NCI-H1105 treated with DMSO at 0.1 percent for 48 hours (cell line): Measurements from ENCODE around the gene SAMD5.

Source experiments
- DNase-seq: peaks from one replicate; lab custom pipeline; 2025; lab: John Stamatoyannopoulos, UW

The SAMD5 gene

DNA sequence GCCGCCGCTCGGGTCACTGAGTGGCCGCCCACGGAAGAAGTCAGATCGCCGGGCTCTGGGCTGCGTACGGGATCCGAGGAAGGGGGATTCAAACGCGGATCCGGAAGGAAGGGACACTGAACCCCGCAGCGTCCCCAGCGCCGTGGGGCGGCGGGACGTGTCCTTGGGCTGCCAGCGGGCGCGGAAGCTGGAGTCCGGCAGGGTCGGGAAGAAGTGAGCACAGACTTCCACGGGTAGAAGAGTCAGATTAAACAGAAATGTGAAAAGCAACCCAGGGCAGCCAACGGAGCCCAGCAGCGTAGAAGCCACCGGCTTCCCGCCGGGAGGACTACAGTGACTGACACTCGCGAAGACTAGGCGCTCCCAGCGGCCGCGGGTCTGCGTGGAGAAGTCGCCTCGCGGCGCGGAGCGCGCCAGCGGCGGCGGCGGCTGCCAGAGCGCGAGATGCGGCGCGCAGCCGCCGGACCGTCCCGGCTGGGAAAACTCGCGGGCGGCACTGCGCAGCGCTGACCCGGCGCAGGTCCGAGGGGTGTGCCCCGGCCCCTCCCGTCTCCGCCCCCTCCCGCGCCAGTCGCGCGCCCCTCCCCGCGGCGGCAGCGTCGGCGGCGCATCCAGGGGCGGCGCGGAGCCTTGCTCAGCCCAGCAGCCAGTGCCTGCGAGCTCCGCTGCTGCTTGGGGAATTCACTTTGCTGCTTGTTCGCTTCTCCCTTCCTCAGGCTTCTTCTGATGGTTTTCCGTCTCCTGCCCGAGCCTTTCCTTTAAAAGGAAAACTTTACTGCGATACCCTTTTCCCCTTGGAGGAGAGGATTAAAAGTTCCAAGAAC, at the start of gene SAMD5:
Gene SAMD5, plus strand, starts transcription at position 649 of the 824 bp plus-strand sequence. CDS start 239 bp downstream, outside the sequence.
- peak; percentile 29 for DNase-seq

DNA sequence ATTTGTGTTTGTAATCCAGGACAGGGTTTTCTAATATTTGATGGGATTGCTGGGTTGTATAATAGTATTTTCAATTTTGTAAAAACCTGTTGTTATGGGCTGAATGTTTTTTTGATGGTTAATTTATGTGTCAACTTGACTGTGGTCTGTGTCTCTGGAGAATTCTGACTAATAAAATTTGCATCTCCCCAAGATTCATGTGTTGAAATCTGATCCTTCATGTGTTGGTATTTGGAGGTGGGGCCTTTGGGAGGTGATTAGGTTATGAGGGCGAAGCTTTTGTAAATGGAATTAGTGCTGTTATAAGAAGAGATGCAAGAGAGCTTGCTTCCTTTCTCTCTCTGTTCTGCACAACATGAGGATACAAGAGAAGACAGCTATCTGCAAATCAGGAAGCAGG, 48.7 kb upstream of the SAMD5 start:
- no peak for DNase-seq

DNA sequence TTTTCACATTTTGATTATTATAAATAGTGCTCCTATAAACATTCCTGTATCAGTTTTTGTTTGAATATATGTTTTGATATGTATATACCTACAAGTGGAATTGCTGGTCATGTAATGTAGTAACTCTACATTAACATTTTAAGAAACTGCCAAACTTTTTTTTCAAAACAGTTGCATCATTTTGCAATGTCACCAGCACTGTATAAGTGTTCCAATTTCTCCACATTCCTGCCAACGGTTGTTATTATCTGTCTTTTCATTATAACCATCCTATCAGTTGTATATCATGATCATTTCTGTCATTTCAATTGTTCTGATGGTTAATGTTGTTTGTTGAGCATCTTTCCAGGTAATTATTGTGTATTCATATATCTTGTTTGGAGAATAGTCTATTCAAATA, 44.8 kb upstream of the SAMD5 start:
- DNase-seq = no peak

DNA sequence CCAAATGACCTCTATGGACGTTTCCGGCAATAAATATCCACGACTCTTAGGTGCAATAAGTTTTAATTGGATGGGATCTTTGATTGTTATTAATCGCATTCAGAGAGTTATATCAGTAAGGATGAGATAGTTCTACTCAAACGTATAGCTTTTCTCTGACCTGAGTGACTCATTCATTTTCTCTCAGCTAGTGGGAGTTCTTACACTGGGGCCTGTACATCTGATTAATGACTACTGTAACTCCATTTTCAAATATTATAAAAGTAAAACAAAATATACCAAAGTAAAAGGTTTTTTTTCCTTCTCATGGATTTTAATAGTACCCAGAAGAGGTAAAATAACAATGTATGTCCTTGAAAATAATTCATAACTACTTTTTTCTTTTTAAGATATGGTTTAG, 41.1 kb upstream of the SAMD5 start:
- no peak for DNase-seq

DNA sequence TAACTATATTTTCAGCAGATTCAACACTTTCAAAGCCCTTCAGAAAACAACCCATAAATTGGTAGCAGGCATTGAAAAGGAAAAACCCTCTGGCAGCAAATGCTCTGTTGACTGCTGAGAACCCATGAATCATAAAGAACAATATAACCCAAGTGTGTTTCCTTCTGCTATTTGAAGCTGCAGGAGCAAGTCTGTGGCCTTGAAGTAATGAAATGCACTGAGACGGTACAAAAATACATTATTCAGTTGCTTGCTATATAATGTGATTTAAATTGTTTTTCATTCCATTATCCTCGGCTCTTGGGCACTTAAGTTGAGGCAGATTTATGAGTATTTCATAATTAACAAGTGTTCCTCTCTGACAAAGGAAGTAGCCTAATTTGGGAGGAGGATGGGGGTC, 40.6 kb upstream of the SAMD5 start:
- DNase-seq = no peak

DNA sequence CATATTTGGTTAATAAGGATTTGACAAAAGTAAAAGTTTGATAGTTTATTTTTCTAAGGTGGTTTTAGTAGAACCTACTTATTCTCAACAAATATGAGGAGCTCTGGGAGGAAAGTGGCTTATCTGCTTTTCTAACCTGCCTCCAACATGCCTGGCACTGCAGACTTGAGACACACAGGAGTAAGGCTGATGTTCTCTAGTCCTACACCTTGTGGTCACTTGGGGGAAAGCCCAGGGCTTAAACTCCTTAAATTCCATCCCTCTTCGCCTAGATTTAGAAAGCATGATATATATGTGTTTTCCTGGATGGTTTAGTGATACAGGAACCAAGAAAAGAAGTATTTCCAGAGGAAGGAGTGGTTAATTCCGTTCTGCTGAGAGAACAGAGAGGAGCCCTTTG, 39.9 kb upstream of the SAMD5 start:
- no peak for DNase-seq

DNA sequence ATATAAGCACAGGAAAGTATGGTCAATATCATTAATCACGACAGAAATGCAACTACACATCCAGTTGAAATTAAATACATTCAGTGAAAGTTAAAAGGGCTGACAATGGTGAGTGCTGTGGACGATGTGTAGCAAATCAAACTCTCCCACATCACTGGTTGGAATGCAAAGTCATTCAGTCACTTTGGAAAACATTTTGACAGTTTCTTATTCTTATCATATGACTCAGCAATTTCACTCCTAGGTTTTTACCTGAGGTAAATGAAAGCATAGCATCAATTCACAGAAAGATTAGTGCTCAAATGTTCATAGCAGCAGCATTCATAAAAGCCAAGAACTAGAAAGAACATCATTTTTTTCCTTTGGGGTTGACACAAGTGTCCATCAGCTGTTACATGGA, 28.6 kb upstream of the SAMD5 start:
- DNase-seq = no peak

DNA sequence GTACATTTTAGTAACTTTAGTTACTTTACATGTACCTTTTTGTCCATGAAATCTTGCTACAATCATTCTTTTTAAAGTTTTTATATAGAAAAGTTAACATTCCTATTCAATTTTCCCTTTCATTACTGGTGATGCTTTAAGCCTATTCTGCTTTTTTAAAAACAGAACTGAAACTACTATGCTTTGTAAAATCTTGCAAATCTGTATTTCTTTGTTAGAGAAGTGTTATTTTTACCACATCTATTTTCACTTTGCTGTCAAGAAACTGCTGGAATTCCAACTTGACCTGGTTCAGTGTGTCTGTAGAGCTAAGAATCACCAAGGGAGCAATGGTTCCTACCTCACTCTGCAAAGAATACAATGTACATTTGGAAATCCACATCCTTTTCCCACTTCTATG, 21.8 kb upstream of the SAMD5 start:
- no peak for DNase-seq

DNA sequence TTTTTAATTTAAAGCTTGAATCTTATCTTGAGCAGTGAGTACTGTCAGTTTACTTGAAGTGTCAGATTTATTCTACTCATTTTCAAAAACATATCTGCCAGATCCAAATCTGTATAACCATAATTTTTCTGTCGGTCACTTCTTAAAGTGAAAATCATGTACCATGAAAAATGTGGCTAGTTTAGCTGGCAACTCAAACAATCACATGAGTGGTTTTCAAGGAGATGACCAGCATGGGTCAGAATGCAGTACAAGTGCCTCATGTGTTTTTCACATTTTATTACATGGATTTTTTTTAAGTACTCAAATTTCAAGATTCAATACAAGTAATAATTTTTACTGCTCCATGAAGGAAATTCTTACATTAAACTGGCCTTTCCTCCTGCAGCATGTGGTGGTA, 11.0 kb upstream of the SAMD5 start:
- DNase-seq = no peak

DNA sequence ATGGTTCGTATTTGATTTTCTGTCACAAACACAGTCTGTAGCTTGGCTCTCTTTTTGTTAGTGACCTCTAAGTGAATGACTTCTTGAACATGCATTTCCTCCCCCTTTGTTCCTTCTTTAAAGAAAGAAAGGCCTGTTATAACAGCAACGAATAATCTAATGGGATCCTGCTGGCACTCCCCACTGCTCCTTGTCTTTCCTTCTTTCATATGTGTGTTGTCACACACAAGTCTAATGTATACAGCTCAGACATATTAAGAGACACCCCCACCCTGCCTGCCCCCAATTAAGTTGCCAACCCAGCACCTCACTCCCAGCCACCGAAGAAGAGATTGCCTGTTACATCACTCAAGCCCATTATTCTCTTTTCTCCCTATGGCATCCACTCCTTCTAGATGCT, 4.9 kb upstream of the SAMD5 start:
- no peak for DNase-seq

DNA sequence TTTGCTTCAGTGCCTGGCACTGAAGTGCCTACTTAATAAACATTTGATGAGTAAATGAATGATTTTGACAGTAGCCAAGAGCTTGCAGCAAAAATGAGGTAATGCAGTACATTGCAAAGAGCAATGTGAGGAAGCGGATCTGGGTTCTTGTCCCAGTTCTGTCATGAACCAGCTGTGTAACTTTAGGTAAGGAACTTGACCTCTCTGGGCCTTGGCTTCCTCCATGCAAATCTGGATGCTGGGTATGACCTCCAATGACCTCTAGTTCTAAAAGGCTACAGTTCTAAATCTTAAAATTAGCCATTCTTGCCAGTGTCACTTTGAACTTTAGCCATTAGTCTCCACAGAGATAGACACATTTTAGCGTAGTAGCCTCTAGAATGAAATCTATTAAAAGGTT, 3.6 kb upstream of the SAMD5 start:
- no peak for DNase-seq

DNA sequence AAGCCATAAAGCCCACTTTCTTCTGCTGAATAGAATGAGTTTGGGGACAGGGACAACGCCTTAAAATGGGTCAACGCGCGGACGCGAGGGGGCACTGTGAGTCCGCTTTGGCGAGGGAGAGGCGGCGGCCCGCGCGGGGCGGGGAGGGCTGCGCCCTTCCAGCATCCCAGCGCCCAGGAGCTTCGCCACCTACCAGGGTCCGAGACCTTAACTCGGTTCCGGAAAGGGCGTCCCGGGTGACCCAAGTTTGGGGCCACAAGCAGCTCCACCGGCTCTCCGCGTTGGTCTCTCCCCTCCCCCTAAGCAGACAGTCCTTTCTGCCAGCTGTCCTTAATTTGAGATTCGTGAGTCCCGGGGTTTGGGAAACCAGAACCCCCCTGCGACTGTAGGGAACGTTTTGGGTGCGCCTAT, 1.8 kb upstream of the SAMD5 start:
- DNase-seq = peak; percentile 26

DNA sequence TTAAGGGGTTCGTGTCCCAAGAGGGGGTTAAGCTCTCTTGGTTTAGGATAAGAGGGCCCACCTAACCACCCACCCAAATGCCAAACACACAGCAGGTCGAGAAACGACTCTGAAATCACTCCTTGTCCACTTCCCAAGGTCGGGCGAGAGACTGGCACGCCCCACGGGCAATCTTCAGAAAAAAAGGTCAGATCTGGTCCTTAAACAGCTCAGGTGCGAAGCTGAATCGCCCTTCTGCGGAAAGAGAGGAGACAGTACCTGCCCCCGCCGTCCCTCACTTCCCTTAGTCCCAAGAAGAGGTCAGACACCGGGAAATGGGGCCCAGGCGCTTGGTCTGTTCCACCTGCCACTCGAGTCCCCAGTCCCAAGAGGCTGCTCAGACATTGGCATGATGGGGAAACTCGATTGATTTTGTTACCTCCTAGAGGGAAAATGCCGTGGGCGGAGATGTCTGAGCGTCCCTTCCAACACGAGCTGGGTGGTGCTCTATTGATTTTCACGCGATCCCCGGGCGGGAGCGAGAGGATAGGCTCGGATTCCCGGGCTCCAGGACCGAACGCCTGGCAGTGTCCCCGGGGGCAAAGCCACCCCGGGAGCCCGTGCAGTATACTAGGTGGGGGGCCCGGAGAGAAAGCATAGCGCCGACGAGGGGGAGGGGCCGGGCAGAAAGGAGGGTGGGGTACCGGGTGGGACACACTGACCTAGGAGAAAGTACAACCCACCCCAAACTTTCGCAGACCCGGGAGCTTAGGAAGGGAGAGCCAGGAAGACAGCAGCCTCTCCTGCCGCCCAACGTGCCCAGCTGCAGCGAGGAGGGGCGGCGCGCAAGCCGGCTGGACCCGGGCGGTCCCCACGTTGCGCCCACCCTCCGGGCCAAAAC, 1.1 kb upstream of the SAMD5 start:
- DNase-seq = peak; percentile 23

DNA sequence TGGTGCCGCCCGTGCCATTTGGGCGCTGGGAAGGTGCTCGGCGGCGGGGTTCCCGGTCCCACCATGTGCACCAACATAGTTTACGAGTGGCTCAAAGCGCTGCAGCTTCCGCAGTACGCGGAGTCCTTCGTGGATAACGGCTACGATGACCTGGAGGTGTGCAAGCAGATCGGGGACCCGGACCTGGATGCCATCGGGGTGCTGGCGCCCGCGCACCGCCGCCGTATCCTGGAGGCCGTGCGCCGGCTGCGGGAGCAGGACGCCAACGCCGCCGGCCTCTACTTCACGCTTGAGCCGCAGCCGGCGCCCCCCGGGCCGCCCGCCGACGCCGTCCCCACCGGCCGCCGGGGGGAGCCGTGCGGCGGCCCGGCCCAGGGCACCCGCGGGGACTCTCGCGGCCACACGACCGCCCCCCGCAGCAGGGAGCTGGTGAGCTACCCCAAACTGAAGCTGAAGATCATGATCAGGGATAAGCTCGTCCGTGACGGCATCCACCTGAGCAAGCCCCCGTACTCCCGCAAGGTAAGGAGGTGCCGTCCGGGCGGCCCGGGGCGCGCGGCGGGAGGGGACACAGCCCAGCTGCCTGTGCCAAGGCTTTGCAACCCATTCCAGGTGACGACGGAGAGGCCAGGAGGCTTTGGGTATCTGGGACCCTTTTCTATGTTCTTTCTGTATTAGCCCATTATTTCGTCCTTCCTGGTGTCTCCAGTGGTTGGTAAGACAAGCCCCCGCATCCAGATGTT, 547 bp downstream of the SAMD5 start:
- no peak for DNase-seq

DNA sequence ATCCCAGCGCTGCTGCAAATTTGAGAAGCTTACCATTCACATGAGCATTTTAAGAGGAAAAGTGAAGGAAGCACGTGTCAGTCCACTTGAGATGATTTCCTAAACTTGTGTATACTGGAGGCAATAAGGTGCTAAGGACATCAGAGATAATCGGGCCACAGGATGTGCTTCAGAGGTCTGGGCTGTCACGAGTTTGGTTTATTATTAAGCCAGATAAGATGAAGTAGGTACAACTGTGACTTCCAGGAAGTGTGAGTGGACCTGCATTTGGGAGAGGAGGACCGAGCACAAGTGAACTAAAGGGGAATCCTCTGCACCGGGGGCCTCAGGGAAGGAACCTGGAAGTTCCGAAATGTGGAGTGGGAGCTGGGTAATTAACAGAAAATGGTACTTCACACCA, 1.4 kb downstream of the SAMD5 start:
- no peak for DNase-seq

DNA sequence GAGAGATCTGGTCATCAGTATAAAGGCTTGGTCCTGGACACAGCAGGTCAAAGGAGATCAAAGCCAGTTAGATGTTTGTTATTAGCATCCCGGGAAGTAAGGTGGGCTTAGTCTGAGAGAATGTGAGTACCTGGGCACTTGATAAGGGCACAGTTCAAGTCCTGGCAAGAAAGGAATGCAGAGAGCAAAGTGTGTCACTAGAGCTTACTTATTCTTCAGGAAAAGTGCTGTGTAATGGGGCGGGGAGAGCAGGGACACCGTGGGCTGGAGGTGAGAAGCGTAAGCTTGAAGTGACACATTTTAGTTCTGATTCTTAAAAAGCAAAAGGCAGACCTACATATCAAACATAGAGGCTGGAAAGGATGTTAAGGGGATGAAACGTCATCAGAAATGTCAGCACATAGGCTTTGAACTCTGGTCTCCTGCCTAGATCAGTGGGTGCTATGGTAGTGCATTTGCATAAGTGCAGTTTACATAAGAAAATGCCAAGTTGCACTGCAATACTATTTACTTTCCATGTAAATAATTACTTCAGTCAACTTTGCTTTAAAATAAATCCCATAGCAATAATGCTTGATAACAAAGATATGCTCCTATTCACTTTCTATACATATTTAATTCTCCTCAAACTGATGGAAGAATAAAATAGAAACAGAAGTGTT, 2.6 kb downstream of the SAMD5 start:
- no peak for DNase-seq

DNA sequence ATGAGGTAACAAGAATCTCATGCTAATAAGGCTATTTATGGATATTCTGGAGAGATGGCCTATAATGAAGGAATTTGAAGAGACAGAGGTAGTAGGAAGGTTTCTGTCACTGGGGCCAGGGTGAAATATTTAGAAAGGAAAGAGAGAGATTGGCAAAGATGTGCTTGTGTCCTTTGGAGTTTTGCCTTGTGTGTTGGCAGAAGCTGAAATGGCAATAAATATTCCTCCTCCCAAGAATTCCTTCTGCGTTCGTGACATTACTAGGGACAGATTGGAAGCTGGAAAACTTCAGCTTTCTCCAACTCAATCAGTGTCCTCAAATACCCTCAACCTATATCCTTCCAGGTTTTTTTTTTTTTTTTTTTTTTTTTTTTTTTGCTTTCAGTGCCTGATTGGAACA, 6.3 kb downstream of the SAMD5 start:
- DNase-seq = no peak

DNA sequence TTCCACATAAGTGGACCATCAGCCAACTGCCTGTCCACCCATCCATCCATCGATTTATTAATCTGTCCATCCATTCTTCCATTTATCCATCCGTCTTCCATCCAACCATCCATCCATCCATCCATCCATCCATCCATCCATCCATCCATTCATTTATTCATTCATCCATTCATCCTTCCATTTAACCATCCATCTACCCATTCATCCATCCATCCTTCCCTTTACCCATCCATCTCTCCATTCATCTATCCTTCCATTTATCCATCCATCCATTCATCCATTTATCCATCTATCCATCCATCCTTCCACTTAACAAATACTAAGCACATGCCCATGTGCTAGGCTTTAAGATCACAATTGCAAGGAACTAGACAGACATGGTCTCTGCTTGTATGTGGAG, 6.8 kb downstream of the SAMD5 start:
- DNase-seq = no peak

DNA sequence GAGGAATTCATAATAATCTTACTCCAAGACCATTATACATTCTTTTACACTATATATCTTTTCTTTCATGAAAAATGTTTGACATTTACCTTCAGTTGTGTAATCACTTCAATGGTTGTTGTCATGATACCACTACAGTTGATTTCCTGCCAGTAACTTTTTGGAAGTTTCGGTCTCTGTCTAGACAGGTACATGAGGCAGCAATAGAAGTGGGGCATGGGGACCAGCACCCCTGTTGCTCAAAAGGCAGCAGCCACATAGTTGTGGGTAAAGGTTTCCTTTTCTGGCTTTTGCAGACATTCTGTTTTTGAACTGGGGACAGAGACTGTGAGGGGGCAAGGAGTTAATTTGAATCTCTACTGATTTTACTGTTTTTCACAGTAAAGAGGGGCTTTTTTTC, 14.1 kb downstream of the SAMD5 start:
- no peak for DNase-seq

DNA sequence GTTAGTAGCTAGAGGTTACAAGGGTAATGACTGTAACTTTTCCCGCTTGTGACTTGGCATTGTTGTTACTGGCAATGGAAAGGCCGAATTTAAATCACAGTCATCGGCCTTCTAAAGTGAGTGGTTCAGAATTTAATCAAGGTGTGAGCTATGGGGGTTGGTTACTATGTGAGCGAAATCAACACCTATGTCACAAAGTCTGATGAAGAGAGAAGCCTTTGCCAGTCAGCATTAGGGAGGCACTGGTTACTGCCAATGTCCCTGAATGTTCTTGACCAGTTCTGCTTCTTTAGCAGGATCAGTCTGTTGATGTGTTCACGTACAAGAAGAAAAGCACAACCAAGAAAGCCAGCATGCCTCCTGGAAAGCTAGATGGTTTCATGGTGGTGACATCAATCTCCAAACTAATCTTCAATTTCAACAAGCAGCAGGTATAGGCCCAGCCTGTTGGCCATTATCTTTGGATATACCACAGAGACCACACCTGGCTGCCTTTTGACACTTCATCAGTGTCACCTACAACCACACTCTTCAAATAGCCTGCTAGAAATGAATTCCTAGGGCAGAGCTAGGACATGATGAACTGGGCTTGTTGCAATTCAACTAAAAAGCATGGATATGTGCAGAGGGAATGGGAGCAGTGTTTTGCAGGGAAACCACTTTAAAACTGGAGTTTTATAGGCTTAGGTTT, 17.2 kb downstream of the SAMD5 start:
- DNase-seq = no peak

DNA sequence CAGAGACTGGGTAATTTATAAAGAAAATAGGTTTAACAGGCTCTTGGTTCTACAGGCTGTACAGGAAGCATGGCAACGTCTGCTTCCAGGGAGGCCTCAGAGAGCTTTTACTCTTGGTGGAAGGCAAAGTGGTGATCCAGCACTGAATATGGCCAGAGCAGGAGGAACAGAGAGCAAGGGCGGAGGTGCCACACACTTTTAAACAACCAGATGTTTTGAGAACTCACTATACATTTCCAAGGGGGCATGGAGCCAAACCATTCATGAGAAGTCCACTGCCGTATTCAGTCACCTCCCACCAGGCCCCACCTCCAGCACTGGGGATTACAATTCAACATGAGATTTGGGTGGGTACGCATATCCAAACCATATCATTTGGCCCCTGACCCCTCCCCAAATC, 18.7 kb downstream of the SAMD5 start:
- no peak for DNase-seq
